Epithelial cell of esophagus (primary cell): ENCODE results near the gene CD9.

Experiments
- DNase-seq: peaks from one replicate; pipeline ENCODE4 v3.0.0; 2010; ENCODE audit warnings: low read depth
- H3K4me3 ChIP-seq: 2 replicates; pipeline ENCODE4 v1.5.1; 2011; ENCODE audit warnings: mild to moderate bottlenecking, low read length, control low read depth
- CTCF ChIP-seq: IDR thresholded peaks from 2 replicates; pipeline ENCODE4 v1.5.1; 2011; ENCODE audit warnings: low read depth, mild to moderate bottlenecking, low read length, control low read depth, inconsistent platforms; ENCODE audit not compliant: insufficient read depth; ENCODE audit errors: missing control alignments

CD9 gene

GRCh38 chr12:6238875-6239274 lies 38.7 kb downstream of the CD9 start:
- DNase-seq = no peak

DNA sequence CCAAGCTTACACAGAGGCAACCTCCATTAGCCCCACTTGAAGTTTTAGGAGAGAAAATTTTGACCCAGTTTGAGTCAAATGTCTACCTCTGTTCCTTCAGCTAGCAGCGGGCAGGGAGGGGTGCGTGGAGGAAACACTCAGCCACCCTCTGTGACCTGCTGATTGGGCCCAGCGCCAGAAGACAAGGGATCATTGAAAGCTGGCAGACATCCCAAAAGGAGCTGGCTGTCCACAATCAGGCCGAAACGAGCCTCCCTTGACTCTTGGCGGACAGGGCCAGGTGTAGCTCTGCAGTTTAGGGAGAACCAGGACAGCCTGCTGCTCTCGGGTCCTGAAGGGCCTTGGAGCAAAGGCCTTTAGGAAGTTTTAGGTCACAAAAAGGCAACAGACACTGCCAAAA lies 41.3 kb downstream of the CD9 start:
- TF ChIP-seq CTCF = no peak
- H3K4me3 ChIP-seq = no peak overlapping the region
- no peak for DNase-seq

More at GRCh38 chr12:6238875-6239274, 38.7 kb downstream of the CD9 start:
- TF ChIP-seq CTCF = no peak
- H3K4me3 ChIP-seq = no peak overlapping the region

DNA sequence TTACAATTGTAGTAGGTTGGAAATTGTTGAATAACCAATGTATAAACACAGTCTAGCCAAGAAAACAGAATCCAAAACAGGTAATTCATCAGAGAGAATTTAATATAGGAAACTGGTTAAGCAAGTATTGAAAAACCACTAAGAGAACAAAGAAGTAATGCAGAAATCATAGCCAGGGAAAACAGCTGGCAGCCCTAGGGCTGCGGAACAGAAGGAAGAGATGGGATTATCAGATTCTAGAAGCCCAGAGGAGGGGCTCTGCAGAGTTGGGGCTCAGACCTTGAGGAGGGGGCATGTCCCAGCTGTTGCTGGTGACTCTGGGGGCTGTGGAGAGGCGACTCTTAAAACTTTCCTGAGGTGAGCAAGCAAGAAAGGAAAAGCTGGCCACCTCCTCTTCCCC lies 49.4 kb downstream of the CD9 start:
- H3K4me3 ChIP-seq = no peak overlapping the region
- no peak for DNase-seq
- no peak for TF ChIP-seq CTCF

DNA sequence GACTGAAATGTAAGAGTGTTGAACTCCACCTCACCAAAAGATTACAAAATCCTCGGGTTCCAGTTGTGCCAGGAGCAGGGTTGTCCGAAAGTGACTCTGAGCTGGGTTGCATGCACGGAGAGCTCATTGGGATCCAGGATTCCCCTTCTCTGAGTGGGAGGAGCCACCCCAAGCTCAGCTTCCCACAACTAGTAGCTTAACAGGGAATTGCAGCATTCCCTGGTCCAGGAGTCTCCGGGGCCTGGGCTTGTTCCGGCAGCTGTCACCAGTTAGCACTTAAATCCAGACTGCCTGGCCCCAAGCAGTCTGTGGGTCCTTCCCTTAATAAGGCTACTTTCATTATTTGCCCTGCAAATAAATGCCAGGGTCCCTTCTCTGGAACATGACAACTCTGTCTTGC lies 50.1 kb downstream of the CD9 start:
- no peak overlapping the region for H3K4me3 ChIP-seq
- no peak for TF ChIP-seq CTCF
- peak; percentile 47 for DNase-seq

- TF ChIP-seq CTCF = no peak
- no peak overlapping the region for H3K4me3 ChIP-seq
- no peak for DNase-seq
Observed at GRCh38 chr12:6253278-6253677, 53.1 kb downstream of the CD9 start.

GRCh38 chr12:6254491-6254890 lies 54.3 kb downstream of the CD9 start:
- no peak for DNase-seq
- no peak overlapping the region for H3K4me3 ChIP-seq
- no peak for TF ChIP-seq CTCF

- no peak for TF ChIP-seq CTCF
- H3K4me3 ChIP-seq = no peak overlapping the region
- no peak for DNase-seq
Observed at GRCh38 chr12:6257007-6257406, 56.8 kb downstream of the CD9 start.
